Putamen (tissue), 1 donor: ENCODE results near the gene CGNL1.

ENCODE experiments used
- DNase-seq: peaks from one replicate; pipeline ENCODE4 v3.0.0-alpha.2; 2016; ENCODE audit warnings: low spot score

Gene CGNL1

DNA sequence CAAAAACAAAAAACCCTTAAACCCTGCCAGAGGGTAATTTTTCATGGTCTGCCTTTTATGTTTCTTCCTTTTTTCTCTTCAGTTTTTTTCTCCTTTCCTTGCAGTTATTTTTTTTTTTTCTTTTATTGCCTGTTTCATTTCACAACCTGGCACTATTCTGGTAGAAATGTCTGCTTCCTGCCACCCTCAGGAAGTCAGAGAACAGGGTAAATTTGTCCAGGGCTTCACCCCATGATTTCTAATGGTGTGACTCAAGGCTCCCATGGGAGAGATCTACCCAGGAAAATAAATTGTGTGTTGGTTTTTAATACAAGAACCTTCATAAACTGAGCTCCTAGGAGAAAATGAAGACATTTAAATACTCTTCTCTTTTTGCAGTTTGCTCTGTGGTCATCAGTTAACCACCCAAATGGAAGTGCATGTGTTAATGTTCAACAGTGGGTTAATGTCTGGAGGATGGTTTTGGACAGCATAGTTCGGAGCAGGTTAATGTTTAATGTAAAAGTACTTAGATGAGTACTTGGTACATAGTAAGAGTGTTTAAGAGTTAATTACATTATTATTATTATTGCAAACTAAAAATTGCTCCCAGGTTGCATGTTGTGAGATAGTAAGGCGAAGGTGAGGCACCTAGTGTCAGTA, 45.9 kb downstream of the CGNL1 start:
- DNase-seq = no peak

DNA sequence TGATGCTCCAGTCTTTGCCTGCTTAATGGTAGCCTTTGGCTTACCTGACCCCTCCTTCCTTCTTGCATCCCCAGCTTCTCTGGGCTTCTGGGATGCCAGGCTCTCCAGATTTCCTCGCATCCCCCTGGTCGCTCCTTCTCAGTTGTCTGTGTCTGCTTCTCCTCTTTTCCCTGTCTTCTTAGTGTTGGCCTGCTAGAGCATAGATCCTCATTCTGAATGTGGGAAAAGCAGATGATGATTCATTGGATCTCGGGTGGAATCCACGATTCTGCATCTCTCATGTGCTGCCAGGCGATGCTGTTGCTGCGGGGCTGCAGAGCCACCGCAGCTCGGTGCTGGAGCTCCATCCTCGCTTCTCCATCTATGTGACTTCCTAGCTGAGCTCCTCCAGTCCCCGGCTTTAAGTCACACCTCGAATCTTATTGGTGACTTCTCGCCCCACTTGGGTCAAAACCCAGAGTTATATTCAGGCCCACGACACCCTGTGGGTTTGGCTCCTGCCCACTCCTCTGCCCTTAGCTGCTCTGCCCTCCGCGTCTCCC, 47.4 kb downstream of the CGNL1 start:
- DNase-seq = no peak

- DNase-seq = no peak
These were observed 48.5 kb downstream of the CGNL1 start for GRCh38 chr15:57424628-57425405.

GRCh38 chr15:57425842-57426241, 49.5 kb downstream of the CGNL1 start:
- no peak for DNase-seq

GRCh38 chr15:57427367-57427821, 51.1 kb downstream of the CGNL1 start:
- no peak for DNase-seq

- DNase-seq = peak; percentile 32
These were observed 55.9 kb downstream of the CGNL1 start for GRCh38 chr15:57432141-57432741.

DNA sequence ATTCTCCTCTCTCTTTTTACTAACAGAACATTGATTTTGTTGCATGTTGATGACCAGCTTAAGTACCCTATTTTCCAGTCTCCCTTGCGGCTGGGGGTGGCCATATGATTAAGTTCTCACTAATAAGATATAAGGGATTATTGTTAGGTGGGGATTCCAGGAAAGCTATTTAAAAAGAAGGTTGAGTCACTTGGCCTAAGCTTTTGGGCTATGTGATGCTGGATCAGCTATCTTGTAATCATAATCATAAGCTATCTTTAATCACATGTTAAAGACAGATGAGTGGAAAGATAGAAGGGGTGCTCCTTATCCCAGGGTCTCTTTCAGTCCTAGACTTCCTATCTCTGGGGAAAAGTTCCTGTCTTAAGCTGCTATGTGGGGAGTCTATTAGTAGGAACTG, 59.9 kb downstream of the CGNL1 start:
- DNase-seq = no peak

DNA sequence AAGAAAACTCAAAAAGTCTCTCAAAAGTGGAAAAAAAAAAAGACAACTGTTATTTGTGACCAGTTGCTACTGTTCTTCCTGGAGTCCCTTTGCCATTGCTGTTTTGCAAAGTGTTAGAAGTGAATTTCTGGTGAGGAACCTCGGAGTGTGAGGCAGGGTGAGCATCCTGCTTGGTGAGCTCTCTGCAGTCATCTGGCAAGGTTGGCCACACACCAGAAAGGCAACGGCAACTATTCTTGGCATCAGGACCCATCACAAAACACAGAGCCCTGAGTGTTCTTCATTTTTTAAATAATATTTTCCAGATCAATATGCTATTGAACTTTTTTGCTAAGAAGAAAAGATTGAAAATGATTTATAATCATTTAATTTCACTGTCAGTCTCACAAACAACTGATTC, 60.7 kb downstream of the CGNL1 start:
- no peak for DNase-seq

- DNase-seq = no peak
These were observed 61.3 kb downstream of the CGNL1 start for GRCh38 chr15:57437564-57437963.

DNA sequence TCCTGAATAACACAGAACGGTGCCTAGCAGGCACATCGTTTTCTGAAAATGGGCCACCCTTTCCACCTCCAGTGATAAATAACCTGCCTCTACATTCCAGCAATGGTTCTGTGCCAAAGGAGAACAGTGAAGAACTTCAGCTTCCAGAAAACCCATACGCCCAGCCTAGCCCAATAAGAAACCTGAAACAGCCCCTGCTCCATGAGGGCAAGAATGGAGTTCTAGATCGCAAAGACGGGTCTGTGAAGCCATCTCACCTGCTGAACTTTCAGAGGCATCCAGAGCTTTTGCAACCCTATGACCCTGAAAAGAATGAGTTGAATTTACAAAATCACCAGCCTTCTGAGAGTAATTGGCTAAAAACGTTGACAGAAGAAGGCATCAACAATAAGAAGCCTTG, 61.9 kb downstream of the CGNL1 start:
- DNase-seq = no peak

DNA sequence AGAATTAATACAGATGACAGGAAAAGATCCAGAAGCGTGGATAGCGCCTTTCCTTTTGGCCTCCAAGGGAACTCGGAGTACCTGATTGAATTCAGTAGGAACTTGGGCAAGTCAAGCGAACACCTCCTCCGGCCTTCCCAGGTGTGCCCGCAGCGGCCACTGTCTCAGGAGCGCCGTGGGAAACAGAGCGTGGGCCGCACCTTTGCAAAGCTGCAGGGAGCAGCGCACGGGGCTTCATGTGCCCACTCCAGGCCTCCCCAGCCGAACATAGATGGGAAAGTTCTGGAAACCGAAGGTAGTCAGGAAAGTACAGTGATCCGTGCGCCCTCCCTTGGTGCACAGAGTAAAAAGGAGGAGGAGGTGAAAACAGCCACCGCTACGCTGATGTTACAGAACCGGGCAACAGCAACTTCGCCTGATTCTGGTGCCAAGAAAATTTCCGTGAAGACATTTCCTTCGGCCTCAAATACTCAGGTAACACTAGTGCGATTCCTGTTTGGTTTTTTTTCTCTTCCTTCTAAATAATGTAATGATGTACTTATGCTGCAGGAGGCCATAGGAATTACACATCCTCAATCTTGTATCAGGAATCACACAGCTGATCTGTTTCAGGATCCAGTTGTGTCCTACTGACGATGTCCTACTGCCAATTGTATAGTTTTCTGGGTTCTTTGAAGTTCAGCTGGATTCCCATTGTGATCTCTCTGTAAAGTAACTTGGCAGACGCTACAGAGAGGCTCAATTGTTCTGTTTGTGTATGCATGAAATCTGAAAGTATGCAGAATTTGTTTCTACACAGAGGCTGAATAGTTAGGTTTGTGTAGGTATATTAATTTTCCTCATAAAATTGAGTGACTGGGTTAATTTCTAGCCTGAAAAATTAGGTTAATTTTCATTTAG, 63.1 kb downstream of the CGNL1 start:
- no peak for DNase-seq

- no peak for DNase-seq
These were observed 63.9 kb downstream of the CGNL1 start for GRCh38 chr15:57440167-57440566.

DNA sequence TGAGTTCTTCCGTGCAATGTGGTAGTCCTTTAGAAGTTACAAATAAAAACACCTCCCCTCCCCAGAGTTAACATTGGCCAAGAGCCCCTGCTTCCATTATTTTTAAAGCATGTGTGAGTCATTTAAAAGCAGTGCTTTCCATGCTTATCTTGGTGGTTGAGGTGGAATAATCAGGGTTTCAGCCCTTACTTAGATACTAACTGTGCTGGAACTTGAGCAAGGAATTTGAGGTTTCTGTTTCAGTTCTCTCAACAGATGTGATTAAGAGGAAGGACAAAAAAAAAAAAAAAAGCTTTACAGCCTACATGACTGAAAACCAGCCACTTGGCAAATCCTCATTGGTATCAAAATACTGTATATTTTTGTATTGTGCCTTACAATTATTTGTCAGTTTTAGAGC, 64.5 kb downstream of the CGNL1 start:
- no peak for DNase-seq

- DNase-seq = no peak
These were observed 66.0 kb downstream of the CGNL1 start for GRCh38 chr15:57442335-57442734.

- no peak for DNase-seq
These were observed 67.2 kb downstream of the CGNL1 start for GRCh38 chr15:57443486-57443885.

- no peak for DNase-seq
These were observed 68.7 kb downstream of the CGNL1 start for GRCh38 chr15:57444877-57445513.

DNA sequence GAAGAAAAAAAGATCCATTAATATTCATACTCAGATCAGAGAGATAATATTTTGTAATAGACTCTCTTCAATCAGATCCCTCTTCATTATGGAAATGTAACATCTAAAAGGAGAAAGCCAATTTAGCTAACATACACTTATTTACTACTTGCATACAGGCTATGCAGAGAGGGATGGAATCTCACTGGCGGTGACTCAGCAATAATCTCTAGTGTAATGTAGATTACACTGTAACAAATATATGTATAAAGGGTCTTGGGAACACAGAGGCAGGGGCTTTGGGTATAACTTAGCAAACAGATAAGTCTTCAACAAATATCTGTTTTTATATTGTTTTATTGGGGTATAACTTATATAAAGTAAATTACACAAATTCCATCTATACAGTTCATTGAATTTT, 69.6 kb downstream of the CGNL1 start:
- DNase-seq = no peak

- DNase-seq = no peak
These were observed 70.1 kb downstream of the CGNL1 start for GRCh38 chr15:57446393-57446792.

GRCh38 chr15:57451555-57451954, 75.2 kb downstream of the CGNL1 start:
- DNase-seq = no peak

DNA sequence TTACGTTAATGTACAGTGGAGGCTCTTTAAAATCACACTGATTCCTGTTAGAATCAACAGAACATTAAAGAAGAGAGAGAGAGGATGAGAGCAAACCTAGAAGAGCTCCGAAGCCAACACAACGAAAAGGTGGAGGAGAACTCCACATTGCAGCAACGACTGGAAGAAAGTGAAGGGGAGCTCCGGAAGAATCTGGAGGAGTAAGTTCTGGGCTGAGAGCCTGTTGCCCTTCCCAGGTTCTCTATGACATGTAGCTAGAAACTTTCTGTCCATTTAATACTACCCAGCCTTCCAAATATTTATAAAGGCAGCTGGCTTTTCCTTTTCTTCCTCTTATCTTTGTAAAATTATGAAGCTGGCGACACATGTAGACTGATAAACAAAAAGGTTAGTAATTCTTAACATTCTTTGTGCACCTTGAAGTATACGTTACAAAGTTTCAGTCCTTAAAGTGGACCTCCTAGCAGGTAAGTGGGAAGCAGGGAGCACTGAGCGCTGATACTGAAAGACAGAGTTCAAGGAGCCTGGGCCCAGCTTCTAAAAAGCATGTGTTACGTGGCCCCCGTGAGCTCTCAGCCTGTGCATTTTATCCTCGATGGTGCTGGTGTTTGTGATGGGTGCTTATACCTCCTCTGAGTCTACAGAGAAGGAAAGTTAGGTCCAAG, 75.9 kb downstream of the CGNL1 start:
- no peak for DNase-seq

GRCh38 chr15:57455929-57456328, 79.6 kb downstream of the CGNL1 start:
- no peak for DNase-seq
